K562 (cell line): ENCODE data around the gene CMIP. TPM values are rescaled to one million over a fixed set of nuclear protein-coding genes. Genes with fewer than 3 reads are reported as not detected.
A peak's percentile ranks its signal among the peaks of the same experiment; 100 is the strongest.

Source experiments
- ATAC-seq: fragments of 200-7000 bp; cut with Tn5 transposase; 3 replicates; pipeline ENCODE4 v1.9.1; 2020; ENCODE audit warnings: moderate library complexity
- BruUV-seq: library from RNA; stranded (reverse); fragments of 400-500 nt; replicated peaks from 2 replicates; lab custom pipeline; 2021; lab: Mats Ljungman, UMichigan
- CTCF ChIA-PET: fragments of 300-600 bp; formaldehyde crosslinking; extraction: SDS; loops from one replicate; lab custom pipeline; 2021; ENCODE audit warnings: low intra/inter-chr PET ratio; lab: Yijun Ruan, JAX
- POLR2A ChIA-PET: fragments of 300-600, 350-650 bp; sonication (Branson Sonifier 250); formaldehyde crosslinking; extraction: SDS; loops from one replicate; lab custom pipeline; 2021; ENCODE audit warnings: antibody characterized with exemption, inconsistent platforms; lab: Yijun Ruan, JAX
- DNase-seq, 4 experiments: peaks; one replicate each; pipeline versions ENCODE4 v3.0.0 to v3.0.0-alpha.2; 2011 to 2018; ENCODE audit warnings: low spot score in 3 of 4, mixed read lengths in 3 of 4; ENCODE audit errors: extremely low read depth in 1 of 4
- FAIRE-seq: peaks from 2 replicates; lab custom pipeline; 2011; peaks lifted over from hg19 to GRCh38; lab: Jason Lieb, UNC
- H2AFZ ChIP-seq: 2 replicates; pipeline ENCODE4 v1.6.0; 2011; ENCODE audit warnings: low read depth, low read length, control low read depth, inconsistent platforms
- H3K27ac ChIP-seq: fragments of 200-600 bp; 3 replicates; pipeline ENCODE4 v1.8.0; 2011; ENCODE audit warnings: low read depth, mild to moderate bottlenecking, control low read depth, inconsistent platforms, low read length, moderate library complexity, mixed read lengths; ENCODE audit errors: extremely low read depth
- H3K27me3 ChIP-seq, 2 experiments: fragments of 300-600 bp in 1 of 2; 2 replicates in 1 of 2; 3 replicates in 1 of 2; pipeline versions ENCODE4 v1.6.0 to v1.8.0; 2011; ENCODE audit warnings: inconsistent platforms in 2 of 2, low read length in 2 of 2, mild to moderate bottlenecking in 1 of 2, mixed read lengths in 1 of 2, moderate library complexity in 1 of 2; ENCODE audit not compliant: control insufficient read depth in 2 of 2, insufficient read depth in 2 of 2
- H3K36me3 ChIP-seq: fragments of 300-600 bp; 3 replicates; pipeline ENCODE4 v1.8.0; 2011; ENCODE audit warnings: mild to moderate bottlenecking, low read length, inconsistent platforms; ENCODE audit not compliant: control insufficient read depth, insufficient read depth
- H3K4me1 ChIP-seq, 2 experiments: fragments of 200-600 bp in 1 of 2; replicated peaks in 1 of 2; 2 replicates in 1 of 2; 3 replicates in 1 of 2; pipeline versions ENCODE4 v1.5.1 to v1.8.0; 2011; ENCODE audit warnings: inconsistent platforms in 2 of 2, low read length in 2 of 2, mild to moderate bottlenecking in 1 of 2, mixed read lengths in 1 of 2, moderate library complexity in 1 of 2; ENCODE audit not compliant: control insufficient read depth in 2 of 2, insufficient read depth in 2 of 2
- H3K4me2 ChIP-seq: 2 replicates; pipeline ENCODE4 v1.6.1; 2011; ENCODE audit warnings: low read length, control low read depth, inconsistent platforms, mixed read lengths; ENCODE audit not compliant: insufficient read depth
- H3K4me3 ChIP-seq: fragments of 200-600 bp; sonication (generic), shearing (Covaris generic); 2 replicates; pipeline ENCODE4 v1.5.1; 2016; ENCODE audit warnings: control low read depth, inconsistent platforms
- H3K79me2 ChIP-seq: fragments of 200-600 bp; 3 replicates; pipeline ENCODE4 v1.8.0; 2011; ENCODE audit warnings: low read length, inconsistent platforms; ENCODE audit not compliant: control insufficient read depth, insufficient read depth
- H3K9ac ChIP-seq, 2 experiments: 2 replicates each; pipeline versions ENCODE4 v1.6.0 to v1.6.1; 2011; ENCODE audit warnings: low read depth in 2 of 2, low read length in 2 of 2, control low read depth in 1 of 2, inconsistent platforms in 1 of 2, mild to moderate bottlenecking in 1 of 2, mixed read lengths in 1 of 2; ENCODE audit not compliant: insufficient read depth in 1 of 2
- H3K9me1 ChIP-seq: one replicate; pipeline ENCODE4 v1.6.0; 2011; ENCODE audit warnings: inconsistent platforms, mild to moderate bottlenecking, low read length, moderate library complexity; ENCODE audit not compliant: control insufficient read depth, insufficient read depth
- H3K9me3 ChIP-seq: replicated peaks from 2 replicates; pipeline ENCODE4 v1.5.1; 2011; ENCODE audit warnings: low read depth, low read length, inconsistent platforms; ENCODE audit not compliant: control insufficient read depth, insufficient read depth
- H4K20me1 ChIP-seq: replicated peaks from 2 replicates; pipeline ENCODE4 v1.6.1; 2011; ENCODE audit warnings: low read length, inconsistent platforms, mixed read lengths; ENCODE audit not compliant: control insufficient read depth, insufficient read depth
- CBFA2T3 ChIP-seq: fragments of 450-650 bp; IDR thresholded peaks from 2 replicates; pipeline ENCODE4 v1.6.1; 2017
- HCFC1 ChIP-seq: IDR thresholded peaks from 2 replicates; pipeline ENCODE4 v1.6.1; 2012; ENCODE audit warnings: low read depth, low read length, improper control_type of control experiment
- LARP7 ChIP-seq: fragments of 450-650 bp; IDR thresholded peaks from 2 replicates; pipeline ENCODE4 v1.6.1; 2016
- MEF2D ChIP-seq: conservative IDR thresholded peaks from 2 replicates; pipeline ENCODE4 v1.6.1; 2016; ENCODE audit warnings: low read depth, missing genetic modification characterization, missing compliant biosample characterization
- RBM25 ChIP-seq: fragments of 200-400 bp; formaldehyde crosslinking; IDR thresholded peaks from 2 replicates; pipeline ENCODE4 v1.6.1; 2018; ENCODE audit warnings: low read length, low read depth, moderate library complexity; ENCODE audit not compliant: severe bottlenecking
- ZFP36 ChIP-seq: fragments of 150-350 bp; IDR thresholded peaks from 2 replicates; pipeline ENCODE4 v1.6.1; 2018; ENCODE audit warnings: low read length, low read depth; ENCODE audit not compliant: partially characterized antibody
- ZNF644 ChIP-seq: fragments of 200-800 bp; sonication (Bioruptor generic); IDR thresholded peaks from 2 replicates; pipeline ENCODE4 v1.6.1; 2016; ENCODE audit warnings: low read depth, missing genetic modification characterization, missing compliant biosample characterization
- WGBS: fragments of 100-300 bp; shearing (Covaris generic); methylation state at CpG from one replicate; pipeline ENCODE4 v1.1.6; 2016; ENCODE audit warnings: low coverage, mixed read lengths; ENCODE audit not compliant: insufficient coverage; ENCODE audit errors: missing lambda C conversion rate; 5-methylcytosine and 5-hydroxymethylcytosine counted together
- in situ Hi-C: fragments of 300-500 bp; cut with MboI; formaldehyde crosslinking; loops from 4 replicates; pipeline ENCODE4 v1.15.0; 2018; ENCODE audit warnings: inconsistent platforms, mixed read lengths
- intact Hi-C: fragments of 100-400 bp; cut with micrococcal nuclease; formaldehyde crosslinking; loops from 2 replicates; pipeline ENCODE4 v1.14.2; 2022
- polyA plus RNA-seq, 8 experiments: library from polyadenylated mRNA; depleted of rRNA in 4 of 8; stranded (reverse) in 5 of 8; unstranded in 3 of 8; fragments of >200 nt; fragmentation: Nextera tagmentation in 2 of 8; fragmentation: Illumina TruSeq in 1 of 8; extraction: Ambion mirVana in 2 of 8; extraction: Trizol in 1 of 8; gene quantifications; 2 replicates each; pipeline versions ENCODE4 v1.2.1 to v1.2.3, GENCODE V29; 2011 to 2014; ENCODE audit warnings: inconsistent platforms in 1 of 8, missing spikeins in 1 of 8
- total RNA-seq, 7 experiments: library from RNA; depleted of rRNA in 6 of 7; stranded (reverse); fragments of >200 nt in 6 of 7; fragmentation: Illumina TruSeq in 2 of 7; extraction: Trizol in 2 of 7; gene quantifications; 2 replicates each; pipeline versions ENCODE4 v1.2.1 to v1.2.3, GENCODE V29; 2011 to 2021; ENCODE audit warnings: low replicate concordance in 1 of 7
- TF ChIP-seq, protein P1 (sequence below), 3 experiments: fragments of 200-800 bp in 1 of 3; fragments of 250-450 bp in 1 of 3; fragments of 450-650 bp in 1 of 3; sonication (Bioruptor Pico) in 1 of 3; sonication (Bioruptor generic) in 1 of 3; formaldehyde crosslinking in 1 of 3; IDR thresholded peaks; 2 replicates each; pipeline versions ENCODE4 v1.6.1 to v1.8.0; 2016 to 2022; ENCODE audit warnings: mild to moderate bottlenecking in 2 of 3, missing genetic modification characterization in 2 of 3, missing compliant biosample characterization in 1 of 3, moderate library complexity in 1 of 3
- TF ChIP-seq, protein P2 (sequence below), 2 experiments: fragments of 450-650 bp in 1 of 2; IDR thresholded peaks; 2 replicates each; pipeline ENCODE4 v1.6.1; 2011 to 2017; ENCODE audit warnings: low read depth in 2 of 2, antibody characterized with exemption in 1 of 2, borderline replicate concordance in 1 of 2, low read length in 1 of 2, mild to moderate bottlenecking in 1 of 2, mixed read lengths in 1 of 2; ENCODE audit not compliant: control insufficient read depth in 1 of 2
- TF ChIP-seq, protein P3 (sequence below): IDR thresholded peaks from 2 replicates; pipeline ENCODE4 v1.6.1; 2012; ENCODE audit warnings: low read depth, low read length, improper control_type of control experiment, borderline replicate concordance
- TF ChIP-seq, protein P4 (sequence below): sonication (generic); formaldehyde crosslinking; IDR thresholded peaks from 2 replicates; pipeline ENCODE4 v1.8.1; 2022; ENCODE audit warnings: missing genetic modification reagents

CMIP gene
- total and polyA plus RNA-seq, 9 of the 15 experiments (the other 6 are each of a cell fraction or from before 2014, with no cell fraction given): 0.94 to 82.5 (median 10.3) TPM

DNA sequence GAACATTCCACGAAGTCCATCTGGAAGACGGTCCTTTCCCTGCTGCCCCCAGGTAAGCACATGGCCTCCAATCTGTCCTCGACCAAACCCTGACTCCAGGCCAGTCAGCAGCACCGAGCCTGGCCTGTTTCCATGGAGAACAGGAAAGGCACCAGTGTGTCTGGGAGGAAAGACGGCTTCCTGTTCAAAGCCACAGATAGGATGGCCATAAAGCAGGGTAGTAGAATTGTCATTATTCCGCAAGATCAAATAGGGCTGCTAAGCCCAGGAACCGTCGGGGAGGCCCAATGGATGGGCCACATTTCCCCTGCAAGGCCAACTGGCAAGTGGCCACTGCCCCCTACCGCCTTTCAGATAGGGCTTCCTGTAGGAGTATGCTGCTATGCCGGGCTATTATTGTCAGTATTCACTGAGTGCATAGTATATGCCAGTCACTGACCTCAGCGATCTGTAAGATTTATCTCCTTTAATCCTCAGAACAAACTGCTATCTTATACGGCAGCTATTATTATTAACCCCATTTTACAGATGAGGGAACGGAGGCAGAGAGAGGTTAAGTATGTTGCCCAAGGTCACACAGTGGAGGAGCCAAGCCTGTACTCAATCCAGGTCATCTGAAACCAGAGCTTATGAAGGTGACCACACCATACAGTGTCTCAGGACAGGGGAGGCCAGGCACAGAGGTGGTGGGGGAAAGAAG is 311.5 kb downstream of the CMIP start:
- Histone ChIP-seq H3K9ac (peak overlapping the region in 1 of 2 experiments; percentile 64; a peak in 1 of 4 replicates), H3K36me3 (no peaks in the 10 kb centered on the region), H3K9me3 (no peaks in the 10 kb centered on the region), H4K20me1 (no peaks in the 10 kb centered on the region), H3K4me1 (peaks cover 28 to 37% of the 10 kb centered on the region in 2 experiments), H2AFZ (peak overlapping the region; percentile 73), H3K27ac (no peak overlapping the region), H3K79me2 (no peaks in the 10 kb centered on the region), H3K9me1 (no peaks in the 10 kb centered on the region), H3K27me3 (no peaks in the 10 kb centered on the region; a peak in 1 of 5 replicates), H3K4me3 (no peak overlapping the region), H3K4me2 (no peak overlapping the region)
- ChIA-PET CTCF (no interaction called here), POLR2A (interaction anchor here (0.9 to 1.9 kb wide), 4 partner anchors 10 to 305 kb away, joined by 3 to 8 read pairs (median 4); partner anchors contain the start of gene PLCG2)
- 62% methylated on average over 13 of the region's 13 CpGs for WGBS
- DNase-seq: no peak
- in situ Hi-C loops: no loop called here
- no peak for ATAC-seq
- BruUV-seq: no TSS peak
- intact Hi-C loops: no loop called here
- no peak for FAIRE-seq
- TF ChIP-seq, protein P1, sequence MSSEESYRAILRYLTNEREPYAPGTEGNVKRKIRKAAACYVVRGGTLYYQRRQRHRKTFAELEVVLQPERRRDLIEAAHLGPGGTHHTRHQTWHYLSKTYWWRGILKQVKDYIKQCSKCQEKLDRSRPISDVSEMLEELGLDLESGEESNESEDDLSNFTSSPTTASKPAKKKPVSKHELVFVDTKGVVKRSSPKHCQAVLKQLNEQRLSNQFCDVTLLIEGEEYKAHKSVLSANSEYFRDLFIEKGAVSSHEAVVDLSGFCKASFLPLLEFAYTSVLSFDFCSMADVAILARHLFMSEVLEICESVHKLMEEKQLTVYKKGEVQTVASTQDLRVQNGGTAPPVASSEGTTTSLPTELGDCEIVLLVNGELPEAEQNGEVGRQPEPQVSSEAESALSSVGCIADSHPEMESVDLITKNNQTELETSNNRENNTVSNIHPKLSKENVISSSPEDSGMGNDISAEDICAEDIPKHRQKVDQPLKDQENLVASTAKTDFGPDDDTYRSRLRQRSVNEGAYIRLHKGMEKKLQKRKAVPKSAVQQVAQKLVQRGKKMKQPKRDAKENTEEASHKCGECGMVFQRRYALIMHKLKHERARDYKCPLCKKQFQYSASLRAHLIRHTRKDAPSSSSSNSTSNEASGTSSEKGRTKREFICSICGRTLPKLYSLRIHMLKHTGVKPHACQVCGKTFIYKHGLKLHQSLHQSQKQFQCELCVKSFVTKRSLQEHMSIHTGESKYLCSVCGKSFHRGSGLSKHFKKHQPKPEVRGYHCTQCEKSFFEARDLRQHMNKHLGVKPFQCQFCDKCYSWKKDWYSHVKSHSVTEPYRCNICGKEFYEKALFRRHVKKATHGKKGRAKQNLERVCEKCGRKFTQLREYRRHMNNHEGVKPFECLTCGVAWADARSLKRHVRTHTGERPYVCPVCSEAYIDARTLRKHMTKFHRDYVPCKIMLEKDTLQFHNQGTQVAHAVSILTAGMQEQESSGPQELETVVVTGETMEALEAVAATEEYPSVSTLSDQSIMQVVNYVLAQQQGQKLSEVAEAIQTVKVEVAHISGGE (CRISPR knock-in tag; IDR thresholded peaks at IDR 0.05): no peak
- TF ChIP-seq, protein P2, sequence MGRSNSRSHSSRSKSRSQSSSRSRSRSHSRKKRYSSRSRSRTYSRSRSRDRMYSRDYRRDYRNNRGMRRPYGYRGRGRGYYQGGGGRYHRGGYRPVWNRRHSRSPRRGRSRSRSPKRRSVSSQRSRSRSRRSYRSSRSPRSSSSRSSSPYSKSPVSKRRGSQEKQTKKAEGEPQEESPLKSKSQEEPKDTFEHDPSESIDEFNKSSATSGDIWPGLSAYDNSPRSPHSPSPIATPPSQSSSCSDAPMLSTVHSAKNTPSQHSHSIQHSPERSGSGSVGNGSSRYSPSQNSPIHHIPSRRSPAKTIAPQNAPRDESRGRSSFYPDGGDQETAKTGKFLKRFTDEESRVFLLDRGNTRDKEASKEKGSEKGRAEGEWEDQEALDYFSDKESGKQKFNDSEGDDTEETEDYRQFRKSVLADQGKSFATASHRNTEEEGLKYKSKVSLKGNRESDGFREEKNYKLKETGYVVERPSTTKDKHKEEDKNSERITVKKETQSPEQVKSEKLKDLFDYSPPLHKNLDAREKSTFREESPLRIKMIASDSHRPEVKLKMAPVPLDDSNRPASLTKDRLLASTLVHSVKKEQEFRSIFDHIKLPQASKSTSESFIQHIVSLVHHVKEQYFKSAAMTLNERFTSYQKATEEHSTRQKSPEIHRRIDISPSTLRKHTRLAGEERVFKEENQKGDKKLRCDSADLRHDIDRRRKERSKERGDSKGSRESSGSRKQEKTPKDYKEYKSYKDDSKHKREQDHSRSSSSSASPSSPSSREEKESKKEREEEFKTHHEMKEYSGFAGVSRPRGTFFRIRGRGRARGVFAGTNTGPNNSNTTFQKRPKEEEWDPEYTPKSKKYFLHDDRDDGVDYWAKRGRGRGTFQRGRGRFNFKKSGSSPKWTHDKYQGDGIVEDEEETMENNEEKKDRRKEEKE (IDR thresholded peaks at IDR 0.05; ENCODE audit: borderline replicate concordance in 1 of 2, control insufficient read depth in 1 of 2, low read depth in 2 of 2, low read length in 1 of 2): no peak
- no peak for TF ChIP-seq CBFA2T3
- no peak for TF ChIP-seq HCFC1
- TF ChIP-seq RBM25: peak; percentile 61
- TF ChIP-seq, protein P3, sequence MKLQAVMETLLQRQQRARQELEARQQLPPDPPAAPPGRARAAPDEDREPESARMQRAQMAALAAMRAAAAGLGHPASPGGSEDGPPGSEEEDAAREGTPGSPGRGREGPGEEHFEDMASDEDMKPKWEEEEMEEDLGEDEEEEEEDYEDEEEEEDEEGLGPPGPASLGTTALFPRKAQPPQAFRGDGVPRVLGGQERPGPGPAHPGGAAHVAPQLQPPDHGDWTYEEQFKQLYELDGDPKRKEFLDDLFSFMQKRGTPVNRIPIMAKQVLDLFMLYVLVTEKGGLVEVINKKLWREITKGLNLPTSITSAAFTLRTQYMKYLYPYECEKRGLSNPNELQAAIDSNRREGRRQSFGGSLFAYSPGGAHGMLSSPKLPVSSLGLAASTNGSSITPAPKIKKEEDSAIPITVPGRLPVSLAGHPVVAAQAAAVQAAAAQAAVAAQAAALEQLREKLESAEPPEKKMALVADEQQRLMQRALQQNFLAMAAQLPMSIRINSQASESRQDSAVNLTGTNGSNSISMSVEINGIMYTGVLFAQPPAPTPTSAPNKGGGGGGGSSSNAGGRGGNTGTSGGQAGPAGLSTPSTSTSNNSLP: no peak
- TF ChIP-seq, protein P4, sequence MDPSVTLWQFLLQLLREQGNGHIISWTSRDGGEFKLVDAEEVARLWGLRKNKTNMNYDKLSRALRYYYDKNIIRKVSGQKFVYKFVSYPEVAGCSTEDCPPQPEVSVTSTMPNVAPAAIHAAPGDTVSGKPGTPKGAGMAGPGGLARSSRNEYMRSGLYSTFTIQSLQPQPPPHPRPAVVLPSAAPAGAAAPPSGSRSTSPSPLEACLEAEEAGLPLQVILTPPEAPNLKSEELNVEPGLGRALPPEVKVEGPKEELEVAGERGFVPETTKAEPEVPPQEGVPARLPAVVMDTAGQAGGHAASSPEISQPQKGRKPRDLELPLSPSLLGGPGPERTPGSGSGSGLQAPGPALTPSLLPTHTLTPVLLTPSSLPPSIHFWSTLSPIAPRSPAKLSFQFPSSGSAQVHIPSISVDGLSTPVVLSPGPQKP (CRISPR knock-in tag): no peak
- peak; percentile 23 for TF ChIP-seq ZFP36
- TF ChIP-seq ZNF644: no peak
- TF ChIP-seq LARP7: no peak
- no peak for TF ChIP-seq MEF2D (tag)
